Prostate gland (tissue), 2 donors: ENCODE measurements around the gene HDDC2.
A peak's percentile ranks its signal among the peaks of the same experiment; 100 is the strongest.

Source experiments
- POLR2AphosphoS5 ChIP-seq: sonication (generic); formaldehyde crosslinking; IDR thresholded peaks from one replicate; pipeline ENCODE4 v1.6.1; 2017; ENCODE audit warnings: antibody characterized with exemption
- TF ChIP-seq, protein P1 (sequence below), 4 experiments: fragments of 200-600 bp in 2 of 4; fragments of 450-650 bp in 2 of 4; sonication (generic) in 2 of 4; IDR thresholded peaks; 1 replicate in 3 of 4; 2 replicates in 1 of 4; pipeline ENCODE4 v1.5.1; 2016 to 2019; ENCODE audit warnings: antibody characterized with exemption in 4 of 4, mild to moderate bottlenecking in 2 of 4, moderate library complexity in 2 of 4

DNA sequence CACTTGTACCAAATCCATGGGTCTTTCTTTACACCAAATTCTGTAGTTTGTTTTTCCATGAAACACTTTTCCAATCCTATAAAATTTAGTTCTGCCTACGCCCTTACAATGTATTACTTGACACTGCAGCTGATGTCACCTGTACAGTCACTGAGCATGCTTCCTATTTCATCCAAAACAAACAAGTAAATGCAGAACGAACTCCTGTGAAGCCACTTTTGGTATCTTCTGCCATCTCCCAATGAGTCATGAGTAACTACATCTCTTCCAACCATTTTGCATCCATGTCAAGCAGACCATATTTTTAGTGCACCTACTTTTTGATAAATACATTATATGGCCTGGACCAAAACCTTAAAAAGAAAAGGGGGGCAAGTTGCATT, 42.4 kb downstream of the HDDC2 start:
- TF ChIP-seq, protein P1, sequence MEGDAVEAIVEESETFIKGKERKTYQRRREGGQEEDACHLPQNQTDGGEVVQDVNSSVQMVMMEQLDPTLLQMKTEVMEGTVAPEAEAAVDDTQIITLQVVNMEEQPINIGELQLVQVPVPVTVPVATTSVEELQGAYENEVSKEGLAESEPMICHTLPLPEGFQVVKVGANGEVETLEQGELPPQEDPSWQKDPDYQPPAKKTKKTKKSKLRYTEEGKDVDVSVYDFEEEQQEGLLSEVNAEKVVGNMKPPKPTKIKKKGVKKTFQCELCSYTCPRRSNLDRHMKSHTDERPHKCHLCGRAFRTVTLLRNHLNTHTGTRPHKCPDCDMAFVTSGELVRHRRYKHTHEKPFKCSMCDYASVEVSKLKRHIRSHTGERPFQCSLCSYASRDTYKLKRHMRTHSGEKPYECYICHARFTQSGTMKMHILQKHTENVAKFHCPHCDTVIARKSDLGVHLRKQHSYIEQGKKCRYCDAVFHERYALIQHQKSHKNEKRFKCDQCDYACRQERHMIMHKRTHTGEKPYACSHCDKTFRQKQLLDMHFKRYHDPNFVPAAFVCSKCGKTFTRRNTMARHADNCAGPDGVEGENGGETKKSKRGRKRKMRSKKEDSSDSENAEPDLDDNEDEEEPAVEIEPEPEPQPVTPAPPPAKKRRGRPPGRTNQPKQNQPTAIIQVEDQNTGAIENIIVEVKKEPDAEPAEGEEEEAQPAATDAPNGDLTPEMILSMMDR (IDR thresholded peaks at IDR 0.05): no peak
- peak; percentile 49 for TF ChIP-seq POLR2AphosphoS5
